HG03521 (cell line): ENCODE results near the gene NCAM2.
"Not testable (repeated sequence)": the region's sequence is repeated elsewhere in the genome, so short reads cannot be mapped to it uniquely, and the experiment has no call there.

Source experiments
- ATAC-seq: cut with Tn5 transposase; IDR thresholded peaks from one replicate; pipeline ENCODE4 v1.9.1; 2021; ENCODE audit warnings: mild to moderate bottlenecking, moderate library complexity; ENCODE audit not compliant: unreplicated experiment

The NCAM2 gene

GRCh38 chr21:21101911-21102310 is 103.7 kb downstream of the NCAM2 start:
- ATAC-seq, result no peak

- no peak for ATAC-seq
Measured at GRCh38 chr21:21102896-21103295, 104.7 kb downstream of the NCAM2 start.

GRCh38 chr21:21103692-21104091 is 105.5 kb downstream of the NCAM2 start:
- no peak for ATAC-seq

GRCh38 chr21:21109736-21110135 is 111.5 kb downstream of the NCAM2 start:
- ATAC-seq, result no peak

- no peak for ATAC-seq
Measured at GRCh38 chr21:21111309-21111920, 113.2 kb downstream of the NCAM2 start.

GRCh38 chr21:21114461-21114860 is 116.3 kb downstream of the NCAM2 start:
- no peak for ATAC-seq

- ATAC-seq, result no peak
Measured at GRCh38 chr21:21119091-21119490, 120.9 kb downstream of the NCAM2 start.

GRCh38 chr21:21122680-21123079 is 124.5 kb downstream of the NCAM2 start:
- ATAC-seq, result no peak

GRCh38 chr21:21132390-21132789 is 134.2 kb downstream of the NCAM2 start:
- ATAC-seq, result no peak

- ATAC-seq, result no peak
Measured at GRCh38 chr21:21137986-21138385, 139.8 kb downstream of the NCAM2 start.

GRCh38 chr21:21146587-21147373 is 148.6 kb downstream of the NCAM2 start:
- no peak for ATAC-seq

GRCh38 chr21:21147374-21147745 is 149.2 kb downstream of the NCAM2 start:
- no peak for ATAC-seq

- ATAC-seq, result no peak
Measured at GRCh38 chr21:21148009-21148408, 149.8 kb downstream of the NCAM2 start.

GRCh38 chr21:21148514-21148913 is 150.3 kb downstream of the NCAM2 start:
- no peak for ATAC-seq

GRCh38 chr21:21149445-21149844 is 151.2 kb downstream of the NCAM2 start:
- ATAC-seq, result not testable (repeated sequence)

GRCh38 chr21:21151231-21151630 is 153.0 kb downstream of the NCAM2 start:
- ATAC-seq, result no peak

- no peak for ATAC-seq
Measured at GRCh38 chr21:21156397-21156796, 158.2 kb downstream of the NCAM2 start.

- ATAC-seq, result no peak
Measured at GRCh38 chr21:21156957-21157356, 158.7 kb downstream of the NCAM2 start.

- ATAC-seq, result no peak
Measured at GRCh38 chr21:21158376-21158918, 160.2 kb downstream of the NCAM2 start.

- no peak for ATAC-seq
Measured at GRCh38 chr21:21159253-21159899, 161.2 kb downstream of the NCAM2 start.

GRCh38 chr21:21162786-21163185 is 164.6 kb downstream of the NCAM2 start:
- no peak for ATAC-seq

GRCh38 chr21:21163904-21164303 is 165.7 kb downstream of the NCAM2 start:
- peak; percentile 70 for ATAC-seq
